Hypothalamus (tissue), 51 donors: ENCODE results near the gene VEPH1.
A peak's percentile ranks its signal among the peaks of the same experiment; 100 is the strongest.

ENCODE experiments used
- DNase-seq, 51 donors: peaks; one replicate each; lab custom pipeline; 2025; lab: John Stamatoyannopoulos, UW

Gene VEPH1

DNA sequence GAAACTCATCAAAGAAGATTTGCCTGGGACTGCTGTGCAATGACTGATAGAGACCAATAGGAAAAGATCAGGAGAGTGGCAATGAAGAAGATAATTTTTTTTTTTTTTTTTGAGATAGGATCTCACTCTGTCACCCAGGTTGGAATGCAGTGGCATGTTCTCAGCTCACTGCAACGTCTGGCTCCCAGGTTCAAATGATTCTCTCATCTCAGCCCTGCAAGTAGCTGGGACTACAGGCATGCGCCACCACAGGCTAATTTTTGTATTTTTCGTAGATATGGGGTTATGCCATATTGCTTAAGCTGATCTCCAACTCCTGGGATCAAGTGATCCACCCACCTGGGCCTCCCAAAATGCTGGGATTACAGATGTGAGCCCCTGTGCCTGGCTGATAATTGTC is 226.4 kb downstream of the VEPH1 start:
- no peak for DNase-seq

DNA sequence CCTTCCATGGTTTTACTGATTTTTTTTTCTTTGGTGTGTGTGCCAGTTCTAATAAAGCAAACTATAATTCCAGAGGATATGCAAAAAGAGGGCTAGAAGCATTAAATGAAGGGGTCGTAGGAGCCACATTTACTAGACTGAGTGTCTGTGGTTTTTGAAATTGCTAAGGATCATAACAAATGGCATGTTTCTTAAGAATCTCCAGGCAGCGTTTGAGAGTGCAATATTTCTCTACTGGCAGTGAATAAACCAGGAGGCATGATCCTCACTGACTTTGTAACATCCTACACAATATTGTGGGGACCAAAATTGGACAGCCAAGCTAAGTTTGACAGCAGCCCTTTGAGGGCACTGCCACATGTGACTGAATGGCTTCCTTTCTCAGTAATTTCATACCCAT is 227.4 kb downstream of the VEPH1 start:
- no peak for DNase-seq

DNA sequence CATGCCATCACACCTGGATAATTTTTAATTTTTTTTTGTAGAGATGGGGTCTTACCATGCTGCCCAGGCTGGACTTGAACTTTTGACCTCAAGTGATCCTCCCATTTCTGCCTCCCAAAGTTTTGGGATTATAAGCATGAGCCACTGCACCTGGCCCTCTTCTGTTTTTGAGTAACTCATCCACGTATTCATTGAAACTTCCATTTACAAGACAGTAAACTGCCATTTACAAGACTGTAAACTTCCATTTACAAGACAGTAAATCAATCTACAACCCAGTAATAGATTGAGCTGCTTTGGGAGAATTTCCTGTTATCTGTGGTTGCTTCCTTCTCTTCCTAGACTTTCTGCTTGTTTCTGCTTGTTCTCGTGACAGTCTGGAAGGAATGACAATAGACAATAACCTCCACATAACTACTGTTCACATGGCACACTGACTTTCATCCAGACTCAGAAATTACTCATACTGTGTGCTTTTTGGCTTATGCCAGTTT is 228.5 kb downstream of the VEPH1 start:
- DNase-seq = no peak

DNA sequence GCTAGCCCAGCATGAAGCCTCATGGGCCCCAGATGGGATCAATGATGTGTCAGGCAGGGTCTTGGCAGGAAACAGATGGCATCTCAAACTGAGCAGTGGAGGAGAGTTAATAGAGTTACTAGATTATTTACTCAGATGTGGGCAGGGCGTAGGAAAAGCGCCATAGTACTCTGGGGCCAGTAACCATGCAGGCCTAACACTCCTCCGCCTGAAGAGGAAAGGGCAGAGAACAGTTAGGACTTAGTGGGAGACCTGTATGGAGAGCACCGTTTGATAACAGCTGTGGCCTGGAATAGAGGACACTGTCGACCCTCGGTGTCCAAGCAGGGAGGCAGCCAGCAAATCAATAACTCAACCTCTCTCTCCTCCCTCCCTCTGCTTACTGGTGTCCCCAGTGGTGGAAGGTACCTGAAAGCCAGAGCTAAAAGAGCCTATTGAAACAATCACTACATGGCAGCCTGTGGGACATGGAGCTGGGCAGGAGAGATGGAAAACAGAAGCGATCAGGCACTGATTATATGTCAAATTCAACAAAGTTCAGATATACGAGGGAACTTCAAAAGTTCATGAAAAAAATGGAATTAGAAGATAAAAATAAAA is 231.8 kb downstream of the VEPH1 start:
- DNase-seq = no peak

DNA sequence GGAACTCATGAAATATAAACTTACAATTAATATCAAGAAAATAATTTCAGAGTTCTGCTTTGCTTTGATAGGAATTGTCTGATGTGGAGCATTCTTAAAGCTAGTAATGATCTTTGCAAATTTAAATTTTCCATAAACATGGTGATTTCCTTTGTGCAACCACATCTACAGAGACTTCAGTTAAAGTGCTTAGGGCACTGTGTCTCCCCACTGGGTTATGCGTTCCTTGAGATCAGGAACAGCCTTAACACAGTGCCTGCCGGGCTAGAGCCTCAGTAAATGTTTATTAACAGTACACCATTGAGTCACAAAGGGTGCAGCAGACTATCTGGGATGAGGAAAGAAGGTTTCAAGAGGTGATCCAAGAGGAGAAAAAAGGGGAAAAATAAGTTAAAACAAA is 235.2 kb downstream of the VEPH1 start:
- no peak for DNase-seq

DNA sequence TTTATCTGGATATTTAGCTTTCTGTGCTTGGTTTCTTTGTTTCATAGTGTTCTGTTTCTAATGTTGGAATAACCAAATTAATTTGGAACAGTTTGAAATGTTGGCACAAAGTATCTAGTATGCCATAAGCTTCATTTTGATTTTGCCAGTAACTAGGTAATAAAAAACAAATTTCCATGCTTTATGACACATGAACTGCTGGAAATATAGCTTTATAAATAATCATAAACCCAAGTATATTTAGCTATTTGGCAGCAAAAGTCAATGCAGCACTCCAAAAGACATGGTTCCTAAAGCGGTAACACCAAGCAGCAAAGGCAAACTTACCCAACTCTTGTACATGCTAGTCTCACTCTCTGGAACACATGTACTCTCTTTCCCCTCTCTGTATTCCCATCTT is 237.3 kb downstream of the VEPH1 start:
- no peak for DNase-seq

DNA sequence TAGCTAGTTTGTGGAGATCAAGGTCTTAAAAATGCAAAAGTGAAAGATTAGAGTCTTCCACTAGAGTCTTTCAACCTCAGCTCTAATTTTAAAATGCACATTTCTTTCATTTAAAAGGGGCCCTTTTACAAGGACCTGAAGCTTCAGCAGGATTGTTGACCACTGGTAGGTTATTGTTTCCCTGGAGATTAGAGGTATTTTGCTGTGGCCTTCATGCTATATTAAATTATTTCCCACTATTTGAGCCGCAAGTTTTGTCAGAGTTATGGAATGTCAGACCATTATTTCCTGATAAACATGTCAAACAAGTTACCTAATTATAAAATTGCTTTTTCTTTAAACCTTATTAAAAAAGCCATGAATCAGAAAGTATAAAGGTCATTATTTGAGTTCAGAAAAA is 240.2 kb downstream of the VEPH1 start:
- no peak for DNase-seq

DNA sequence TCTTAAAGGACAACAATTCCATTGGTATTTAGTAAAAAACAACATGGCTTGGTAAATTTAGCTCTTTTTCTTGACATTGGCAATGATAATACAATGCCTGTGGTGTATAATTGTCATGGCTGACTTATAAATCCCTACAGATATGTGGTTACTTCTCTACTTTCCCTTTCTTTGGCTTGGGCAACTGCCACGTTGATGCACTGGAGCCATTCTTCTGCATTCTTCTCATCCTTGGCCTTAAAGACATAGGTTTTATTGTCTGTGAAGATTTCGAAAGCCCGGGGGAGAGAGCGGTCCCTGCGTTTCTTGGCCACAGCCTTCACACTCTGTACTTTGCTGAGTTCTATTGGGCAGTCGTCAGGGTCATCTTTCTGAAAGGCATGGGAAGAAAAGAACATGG is 242.2 kb downstream of the VEPH1 start:
- DNase-seq = no peak

DNA sequence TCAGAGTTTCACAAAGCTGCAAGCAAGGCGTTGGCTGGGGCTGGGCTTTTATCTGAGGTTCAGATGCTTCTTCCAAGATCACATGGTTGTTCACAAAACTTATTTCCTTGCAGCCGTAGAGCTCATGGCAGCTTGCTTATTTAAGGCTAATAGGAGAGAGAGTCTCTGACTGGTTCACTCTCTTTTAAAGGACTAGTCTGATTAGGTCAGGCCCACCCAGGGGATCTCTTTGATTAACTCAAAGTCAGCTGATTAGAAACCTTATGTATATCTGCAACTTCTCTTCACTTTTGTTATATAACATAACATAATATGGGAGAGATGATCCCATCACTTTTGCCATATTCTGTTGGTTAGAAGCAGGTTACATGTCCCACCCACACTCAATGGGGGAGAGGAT is 243.4 kb downstream of the VEPH1 start:
- DNase-seq = no peak

DNA sequence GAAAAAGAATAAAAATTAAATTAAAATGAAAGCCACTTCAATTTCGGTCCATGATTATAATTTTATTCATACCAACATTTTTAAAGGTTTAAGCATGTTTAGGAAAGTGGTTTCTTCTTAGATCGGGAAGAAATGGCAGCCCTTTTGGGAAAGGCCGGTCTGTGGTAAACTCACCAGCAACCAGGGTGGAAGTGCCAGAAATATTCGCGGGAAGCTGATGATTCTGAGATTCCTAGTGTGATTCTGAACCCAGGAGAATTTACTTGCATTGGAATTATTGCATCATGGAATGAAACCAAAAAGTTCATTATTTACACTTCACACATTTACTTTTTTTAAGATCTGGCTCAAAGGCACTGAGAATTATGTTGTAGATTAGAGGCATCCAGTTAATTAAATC is 246.1 kb downstream of the VEPH1 start:
- DNase-seq = no peak

DNA sequence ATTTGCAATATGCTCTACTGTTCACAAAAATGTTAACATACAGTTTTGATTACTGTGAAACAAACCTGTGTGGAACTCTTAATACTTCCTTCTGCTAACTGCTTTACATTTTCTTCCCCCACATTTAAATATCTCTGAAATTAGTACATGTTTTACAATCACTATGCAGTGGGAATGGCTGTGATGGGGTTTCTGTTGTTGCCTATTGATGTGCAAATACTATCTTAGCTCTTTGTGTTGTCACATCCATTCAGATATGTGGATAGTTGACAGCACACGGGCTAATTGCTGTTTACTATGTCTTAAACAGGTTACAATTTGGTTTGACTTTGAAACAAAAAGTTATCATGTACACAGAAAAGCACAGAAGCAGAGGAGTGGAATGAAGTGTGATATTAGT is 247.4 kb downstream of the VEPH1 start:
- DNase-seq = no peak

DNA sequence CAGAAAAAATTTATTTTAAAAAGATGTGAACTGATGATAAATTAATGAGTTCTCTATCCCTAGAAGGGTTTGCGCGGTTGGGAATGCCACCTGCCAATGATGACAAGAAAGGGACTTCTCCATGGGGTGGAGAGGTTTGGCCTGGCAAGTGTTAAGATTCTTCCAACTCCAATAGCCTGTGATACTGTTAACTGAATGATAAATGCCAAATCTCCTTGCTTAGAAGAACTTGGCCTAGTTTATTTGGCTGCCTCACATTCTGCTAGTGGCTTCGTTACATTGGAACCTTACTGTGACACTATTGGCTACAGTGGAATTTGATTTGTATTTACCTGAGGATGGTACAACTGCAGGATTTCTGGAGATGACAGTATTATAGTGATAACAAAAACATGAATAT is 251.5 kb downstream of the VEPH1 start:
- no peak for DNase-seq

DNA sequence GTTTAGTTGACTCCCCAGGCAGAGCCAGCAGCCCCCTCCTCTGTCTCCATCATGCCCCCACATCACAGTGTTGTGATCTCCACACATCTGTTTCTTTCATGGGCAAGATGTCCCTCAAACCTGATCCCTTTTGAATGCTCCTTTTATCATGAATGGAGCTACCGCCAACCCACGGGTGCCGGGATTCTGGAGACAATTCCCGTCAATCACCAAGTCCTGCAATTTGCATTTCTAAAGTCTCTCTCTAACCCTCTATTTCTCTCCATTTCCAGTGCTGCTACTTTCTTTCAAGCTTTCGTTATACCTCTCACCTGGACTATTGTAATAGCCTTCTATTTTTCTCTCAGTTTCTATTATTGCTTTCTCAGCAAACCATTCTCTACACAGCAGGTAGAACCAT is 253.6 kb downstream of the VEPH1 start:
- no peak for DNase-seq

DNA sequence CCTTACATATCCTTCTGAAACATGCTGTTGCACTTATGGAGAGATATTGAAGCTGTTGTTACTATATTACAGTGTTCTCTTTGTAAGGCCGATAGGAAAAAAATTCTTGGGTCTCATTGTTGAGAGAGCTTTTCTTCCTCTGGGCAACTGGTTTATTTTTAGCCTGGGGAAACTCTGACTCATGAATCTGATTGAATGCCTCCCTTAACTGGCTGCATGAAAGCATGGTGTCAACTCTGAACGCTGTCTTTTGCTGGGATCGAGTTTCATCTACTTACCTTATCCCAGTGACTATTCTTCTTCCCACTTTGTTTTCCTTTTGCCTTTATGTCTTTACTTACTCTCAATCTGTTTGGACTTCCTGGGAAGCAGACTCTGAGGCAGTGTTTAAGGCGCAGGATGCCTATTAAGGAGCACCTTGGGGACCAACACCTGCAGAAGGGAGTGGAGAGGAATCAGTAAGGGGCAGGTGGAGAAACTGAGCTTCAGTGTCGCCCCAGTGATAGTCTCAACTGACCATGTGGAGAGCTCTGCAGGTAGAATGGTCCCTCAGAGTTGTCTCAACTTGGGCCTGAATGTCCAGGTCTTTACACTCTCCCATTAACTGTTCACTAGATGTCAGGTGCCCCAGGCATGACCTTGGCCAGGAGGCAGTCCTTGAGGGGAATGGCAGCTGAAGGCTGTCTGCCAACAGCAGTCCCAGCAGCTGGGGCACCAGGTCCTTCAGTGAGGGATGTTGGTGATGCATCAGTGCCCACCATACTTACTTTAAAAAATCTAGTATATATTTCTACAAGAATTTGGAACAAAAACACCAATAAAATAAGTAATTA is 254.4 kb downstream of the VEPH1 start:
- peak in 20 of 51 donors; percentile 1 to 74 (median 15) for DNase-seq

DNA sequence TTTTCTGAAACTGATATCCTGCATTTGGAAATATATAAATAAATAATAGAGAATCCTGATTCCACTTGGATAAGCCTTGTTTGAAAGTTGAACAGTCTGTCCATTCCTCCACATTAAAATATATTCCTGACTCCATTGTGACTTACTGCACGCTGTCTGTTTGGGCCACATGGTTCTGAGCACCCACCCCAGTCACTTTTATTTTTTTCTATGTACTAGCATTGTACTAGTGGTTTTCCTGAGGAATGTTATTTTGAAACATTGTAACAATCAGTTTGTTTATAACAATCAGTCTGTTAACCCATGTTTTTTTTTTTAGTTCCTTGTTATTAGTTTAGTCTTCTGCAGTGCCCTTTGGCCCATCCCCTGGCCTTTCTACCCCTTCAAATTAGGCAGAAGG is 255.8 kb downstream of the VEPH1 start:
- DNase-seq = no peak

DNA sequence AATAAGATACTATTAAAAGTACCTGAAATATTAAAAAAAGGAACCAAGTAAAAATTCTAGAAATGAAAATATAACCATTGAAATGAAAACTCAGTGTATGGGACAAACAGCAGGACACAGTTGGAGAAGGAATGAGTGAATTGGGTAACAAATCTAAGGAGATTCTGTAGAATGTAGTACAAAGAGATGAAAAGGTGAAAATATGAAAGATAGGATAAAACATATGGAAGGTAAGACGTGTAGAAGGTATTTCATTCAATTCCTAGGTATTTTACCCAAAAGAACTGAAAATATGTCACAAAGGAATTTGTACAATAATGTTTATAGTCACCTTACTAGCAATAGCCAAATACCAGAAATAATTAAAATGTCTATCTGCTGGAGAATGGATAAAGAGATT is 260.4 kb downstream of the VEPH1 start:
- DNase-seq = no peak

DNA sequence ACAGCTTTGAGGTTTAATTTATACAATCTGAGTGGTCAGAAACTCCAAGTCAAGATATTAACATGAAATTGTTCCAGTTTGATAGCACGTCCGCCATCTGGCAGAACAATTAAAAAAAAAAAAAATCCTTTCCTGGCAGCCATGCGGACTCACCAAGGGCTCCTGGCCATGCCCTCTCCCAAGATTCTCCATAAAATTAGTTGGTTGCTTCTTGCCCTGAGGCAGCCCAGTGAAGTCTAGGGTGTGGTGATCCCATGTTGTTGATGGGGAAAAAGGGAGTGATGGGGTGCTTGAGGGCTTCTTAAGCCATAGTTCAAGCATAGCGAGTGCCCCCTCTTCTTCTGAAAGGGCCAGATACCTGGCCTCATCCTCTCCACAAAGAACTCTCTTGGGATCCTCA is 261.6 kb downstream of the VEPH1 start:
- no peak for DNase-seq

DNA sequence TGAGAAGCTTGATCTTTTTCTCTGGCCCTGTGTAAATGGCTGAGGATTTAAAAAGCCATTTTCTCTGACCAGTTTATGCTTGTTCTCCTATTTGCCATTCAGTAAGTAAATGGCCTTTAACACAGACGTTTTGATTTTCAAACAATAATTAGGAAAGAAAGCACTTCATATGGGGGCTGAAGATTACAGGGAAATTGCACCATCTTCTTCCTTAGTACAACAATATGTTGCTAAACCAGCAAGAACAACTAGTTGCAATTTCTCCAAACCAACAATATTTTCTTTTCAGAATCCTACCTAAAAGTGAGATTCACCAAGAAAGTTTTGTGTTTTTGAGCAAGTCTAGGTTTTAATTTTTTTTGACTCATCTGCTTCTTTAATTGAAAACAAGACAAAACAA is 262.8 kb downstream of the VEPH1 start:
- DNase-seq = no peak

DNA sequence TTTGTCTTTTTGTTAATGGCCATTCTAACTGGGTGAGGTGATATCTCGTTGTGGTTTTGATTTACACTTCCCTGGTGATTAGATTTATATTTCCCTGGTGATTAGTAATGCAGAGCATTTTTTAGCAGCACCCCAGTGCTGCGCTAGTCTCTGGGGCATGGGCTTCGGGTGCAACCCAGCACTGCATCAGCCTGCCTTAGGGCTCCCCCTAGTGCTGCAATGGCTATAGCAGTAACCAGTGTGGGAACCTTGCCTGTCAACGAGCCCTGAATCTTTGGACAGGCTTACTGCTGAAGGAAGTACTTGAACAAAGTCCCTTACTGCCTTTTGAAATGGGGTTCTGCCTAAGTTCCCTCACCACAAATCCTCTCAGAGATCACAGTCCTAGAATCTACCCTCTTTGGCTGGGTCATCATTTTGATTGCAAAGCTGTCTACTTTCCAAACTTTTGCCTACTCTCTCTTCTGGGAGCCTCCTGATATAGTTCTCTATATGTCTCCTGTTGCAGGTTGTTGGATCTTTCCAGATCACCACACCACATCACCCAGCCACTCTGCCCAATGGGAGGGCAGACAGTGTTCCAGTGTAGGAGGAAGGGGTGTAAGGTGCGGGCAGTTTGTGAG is 264.0 kb downstream of the VEPH1 start:
- peak in 38 of 51 donors; percentile 2 to 78 (median 38) for DNase-seq

DNA sequence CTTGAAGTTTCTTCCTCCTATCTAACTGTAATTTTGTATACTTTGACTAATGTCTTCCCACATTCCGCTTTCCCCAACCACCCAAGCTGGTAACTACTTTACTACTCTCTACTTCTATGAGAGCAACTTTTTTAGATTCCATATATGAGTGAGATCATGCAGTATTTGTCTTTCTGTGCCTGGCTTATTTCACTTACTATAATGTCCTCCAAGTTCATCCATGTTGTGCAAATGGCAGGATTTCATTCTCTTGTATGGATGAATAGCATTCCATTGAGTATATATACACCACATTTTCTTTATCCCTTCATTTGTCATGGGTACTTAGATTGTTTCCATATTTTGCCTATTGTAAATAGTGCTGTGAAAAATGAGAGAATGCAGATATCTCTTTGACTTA is 264.8 kb downstream of the VEPH1 start:
- DNase-seq = no peak

DNA sequence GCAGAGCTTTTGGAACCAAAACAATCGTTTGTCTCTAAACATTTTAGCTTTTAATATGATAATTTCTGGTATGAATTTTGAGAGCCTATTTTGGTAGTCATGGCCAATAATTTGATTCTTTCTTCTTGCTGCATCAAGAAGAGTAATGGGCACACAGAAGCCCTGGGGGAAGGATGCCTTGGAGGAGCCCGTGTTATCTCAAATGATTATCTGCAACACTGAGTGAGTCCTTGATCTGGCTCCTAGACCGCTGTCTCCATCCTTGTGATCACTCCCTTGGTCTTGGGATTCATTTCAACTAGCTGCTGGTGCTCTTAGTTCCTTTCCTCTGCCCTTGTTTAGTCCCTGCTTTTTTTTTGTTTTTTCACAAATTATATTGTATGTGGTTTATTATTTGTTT is 265.3 kb downstream of the VEPH1 start:
- no peak for DNase-seq

DNA sequence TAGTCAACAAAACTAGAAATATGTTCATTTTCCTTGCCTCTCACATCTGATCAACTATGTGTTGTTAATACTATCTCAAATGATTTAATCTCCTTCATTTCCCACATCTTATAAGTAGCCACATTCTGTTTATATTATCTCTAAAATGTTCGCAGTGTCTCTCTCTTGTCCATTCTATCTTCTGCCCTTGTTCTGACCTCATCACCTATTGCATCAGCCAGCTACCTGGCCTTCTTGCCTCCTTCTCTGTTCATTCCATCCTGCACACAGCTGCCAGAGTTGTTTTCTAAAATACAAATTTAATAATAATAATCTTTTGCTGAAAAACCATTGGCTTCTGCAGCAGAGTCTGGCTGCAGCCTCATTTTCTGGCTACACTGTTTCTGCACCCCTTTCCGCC is 267.9 kb downstream of the VEPH1 start:
- no peak for DNase-seq
